ENCODE measurements around the gene FAIM2. TPM values are rescaled to one million over a fixed set of nuclear protein-coding genes. Genes with fewer than 3 reads are reported as not detected.

FAIM2 gene
- total and polyA plus RNA-seq, 9 donors, result under 0.01 to 19.3 (median 2.4) TPM

DNA sequence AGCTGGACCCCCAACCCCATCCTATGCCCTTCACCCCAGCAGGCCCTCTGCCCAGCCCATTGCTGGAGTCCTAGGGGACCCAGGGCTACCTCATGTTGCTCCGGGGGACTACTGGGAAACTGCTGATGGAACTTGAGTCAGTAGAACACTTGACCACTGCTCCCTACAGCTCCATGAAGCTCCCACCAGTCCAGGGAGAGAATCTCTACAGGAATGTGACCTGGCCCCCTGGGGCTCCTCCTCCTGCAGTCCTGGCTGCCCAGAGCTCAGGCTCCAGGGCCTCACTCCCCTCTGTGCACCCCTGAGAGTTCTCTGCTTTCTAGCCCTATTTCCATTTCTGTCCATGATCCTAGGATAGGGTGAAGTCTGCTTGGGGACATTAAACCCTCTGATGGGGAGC lies 36.0 kb upstream of the FAIM2 start:
- 97 to 100% (median 100%) methylated on average over 1 of the region's 1 CpG for WGBS, 3 donors
- intact Hi-C loops (cut with DNase I), result no loop called here
- Histone ChIP-seq H3K36me3 (no peaks in the 10 kb centered on the region), H3K4me3 (no peak overlapping the region), H3K9me3 (no peaks in the 10 kb centered on the region), H3K27ac (no peak overlapping the region), H3K4me1 (ENCODE audit: insufficient read depth) (no peaks in the 10 kb centered on the region), H3K27me3 (no peaks in the 10 kb centered on the region)
- DNase-seq, result no peak
- TF ChIP-seq EP300 (IDR thresholded peaks at IDR 0.05) (no peak), POLR2A (IDR thresholded peaks at IDR 0.05) (no peak)
- TF ChIP-seq, protein P1, sequence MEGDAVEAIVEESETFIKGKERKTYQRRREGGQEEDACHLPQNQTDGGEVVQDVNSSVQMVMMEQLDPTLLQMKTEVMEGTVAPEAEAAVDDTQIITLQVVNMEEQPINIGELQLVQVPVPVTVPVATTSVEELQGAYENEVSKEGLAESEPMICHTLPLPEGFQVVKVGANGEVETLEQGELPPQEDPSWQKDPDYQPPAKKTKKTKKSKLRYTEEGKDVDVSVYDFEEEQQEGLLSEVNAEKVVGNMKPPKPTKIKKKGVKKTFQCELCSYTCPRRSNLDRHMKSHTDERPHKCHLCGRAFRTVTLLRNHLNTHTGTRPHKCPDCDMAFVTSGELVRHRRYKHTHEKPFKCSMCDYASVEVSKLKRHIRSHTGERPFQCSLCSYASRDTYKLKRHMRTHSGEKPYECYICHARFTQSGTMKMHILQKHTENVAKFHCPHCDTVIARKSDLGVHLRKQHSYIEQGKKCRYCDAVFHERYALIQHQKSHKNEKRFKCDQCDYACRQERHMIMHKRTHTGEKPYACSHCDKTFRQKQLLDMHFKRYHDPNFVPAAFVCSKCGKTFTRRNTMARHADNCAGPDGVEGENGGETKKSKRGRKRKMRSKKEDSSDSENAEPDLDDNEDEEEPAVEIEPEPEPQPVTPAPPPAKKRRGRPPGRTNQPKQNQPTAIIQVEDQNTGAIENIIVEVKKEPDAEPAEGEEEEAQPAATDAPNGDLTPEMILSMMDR (IDR thresholded peaks at IDR 0.05), result no peak

DNA sequence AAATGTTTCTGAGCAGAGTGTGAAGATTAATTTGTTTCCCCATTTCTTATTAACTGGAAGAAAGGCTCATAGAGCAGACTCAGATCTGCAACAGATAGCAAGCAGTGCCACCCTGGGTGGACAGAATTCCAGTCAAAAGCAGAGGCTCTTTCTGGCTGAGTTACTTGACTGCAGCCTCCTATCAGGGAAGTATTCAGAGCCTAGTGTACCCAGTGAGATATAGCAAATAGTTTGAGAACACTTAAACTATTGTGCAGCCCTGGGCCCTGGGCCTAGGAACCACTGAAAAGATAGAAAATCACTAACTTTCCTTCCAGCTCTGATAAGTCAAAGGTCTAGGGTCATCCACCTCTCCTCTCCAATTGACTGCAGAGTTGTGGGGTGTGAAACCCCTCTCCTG lies 35.6 kb upstream of the FAIM2 start:
- TF ChIP-seq POLR2A (IDR thresholded peaks at IDR 0.05) (no peak), EP300 (IDR thresholded peaks at IDR 0.05) (no peak)
- TF ChIP-seq, protein P1 (IDR thresholded peaks at IDR 0.05), result no peak
- Histone ChIP-seq H3K4me1 (ENCODE audit: insufficient read depth) (no peaks in the 10 kb centered on the region), H3K9me3 (no peaks in the 10 kb centered on the region), H3K27me3 (no peaks in the 10 kb centered on the region), H3K36me3 (no peaks in the 10 kb centered on the region), H3K4me3 (no peak overlapping the region), H3K27ac (no peak overlapping the region)
- intact Hi-C loops (cut with DNase I), result no loop called here
- no peak for DNase-seq

DNA sequence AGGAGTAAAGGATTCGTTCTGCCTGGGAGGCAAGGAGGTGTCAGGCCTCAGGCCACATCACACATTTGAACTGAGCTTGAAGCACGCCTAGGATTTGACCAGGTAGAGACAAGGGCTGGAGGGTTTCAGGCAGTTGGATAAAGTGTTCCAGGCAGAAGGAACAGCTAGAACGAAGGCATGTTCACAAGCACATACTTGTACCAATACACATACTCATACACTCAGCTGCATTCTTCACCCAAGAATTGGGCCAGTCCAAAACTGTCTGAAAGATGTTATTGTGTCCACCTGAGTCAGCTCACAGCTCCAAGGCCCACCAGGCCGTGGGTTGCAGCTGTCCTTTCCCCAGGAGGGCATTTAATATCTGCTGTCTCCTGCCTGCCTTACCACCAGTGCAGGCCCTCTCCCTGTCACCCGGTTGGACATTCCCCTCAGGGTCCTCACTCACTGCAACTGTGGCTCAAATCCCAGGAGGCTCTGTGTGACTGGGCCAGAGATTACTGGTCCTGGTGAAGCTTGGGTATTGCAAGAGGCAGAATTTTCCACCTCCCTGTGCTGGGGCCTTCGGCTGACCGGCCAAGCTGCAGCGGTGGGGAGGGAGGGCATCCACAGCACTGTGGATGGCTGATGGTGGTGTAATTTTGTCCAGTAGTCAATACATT lies 34.1 kb upstream of the FAIM2 start:
- no peak for DNase-seq
- Histone ChIP-seq H3K27me3 (no peaks in the 10 kb centered on the region), H3K36me3 (no peaks in the 10 kb centered on the region), H3K4me1 (ENCODE audit: insufficient read depth) (no peaks in the 10 kb centered on the region), H3K9me3 (no peaks in the 10 kb centered on the region), H3K4me3 (no peak overlapping the region), H3K27ac (no peak overlapping the region)
- intact Hi-C loops (cut with DNase I), result no loop called here
- WGBS, 3 donors, result 82 to 89% (median 86%) methylated on average over 7 to 8 of the region's 8 CpGs
- TF ChIP-seq POLR2A (IDR thresholded peaks at IDR 0.05) (no peak), EP300 (IDR thresholded peaks at IDR 0.05) (no peak)
- TF ChIP-seq, protein P1 (IDR thresholded peaks at IDR 0.05), result no peak

DNA sequence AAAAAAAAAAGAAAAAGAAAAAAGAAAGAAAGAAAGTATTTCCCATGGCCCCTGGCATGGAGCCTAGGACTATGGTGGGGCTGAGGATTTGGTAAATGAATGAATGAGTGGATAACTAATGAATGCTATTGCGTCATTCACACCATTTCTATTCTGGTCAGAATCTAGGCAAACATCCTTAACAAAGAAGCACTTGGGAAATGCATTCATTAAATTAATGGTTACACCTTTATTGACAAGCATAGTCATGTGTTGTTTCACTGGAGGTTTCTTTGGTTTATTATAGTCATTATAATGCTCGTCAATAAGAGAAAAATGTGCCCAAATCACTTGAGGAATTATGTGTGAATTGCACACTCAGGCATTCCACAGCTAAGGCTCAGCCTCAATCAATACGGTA lies 33.2 kb upstream of the FAIM2 start:
- H3K27ac ChIP-seq, result no peak overlapping the region
- no peaks in the 10 kb centered on the region for H3K27me3 ChIP-seq
- H3K36me3 ChIP-seq, result no peaks in the 10 kb centered on the region
- no peaks in the 10 kb centered on the region for H3K9me3 ChIP-seq
- TF ChIP-seq EP300 (IDR thresholded peaks at IDR 0.05), result no peak
- no peak for TF ChIP-seq POLR2A (IDR thresholded peaks at IDR 0.05)
- TF ChIP-seq, protein P1 (IDR thresholded peaks at IDR 0.05), result no peak
- 84 to 88% (median 88%) methylated on average over 3 of the region's 3 CpGs for WGBS, 3 donors
- DNase-seq, result no peak
- no peak overlapping the region for H3K4me3 ChIP-seq
- no peaks in the 10 kb centered on the region for H3K4me1 ChIP-seq (ENCODE audit: insufficient read depth)
- intact Hi-C loops (cut with DNase I), result no loop called here
